HepG2 (cell line): ENCODE data around the gene IL27RA. TPM values are rescaled to one million over a fixed set of nuclear protein-coding genes. Genes with fewer than 3 reads are reported as not detected.

Source experiments
- AKAP8 ChIP-seq: sonication (generic); formaldehyde crosslinking; IDR thresholded peaks from 2 replicates; pipeline ENCODE4 v1.5.1; 2020; ENCODE audit warnings: mild to moderate bottlenecking, missing genetic modification reagents
- ARHGAP35 ChIP-seq: sonication (generic); formaldehyde crosslinking; IDR thresholded peaks from 2 replicates; pipeline ENCODE4 v1.9.0; 2022; ENCODE audit warnings: mild to moderate bottlenecking, inconsistent platforms, moderate library complexity, missing genetic modification reagents, borderline replicate concordance
- ATF5 ChIP-seq: sonication (generic); formaldehyde crosslinking; IDR thresholded peaks from 2 replicates; pipeline ENCODE4 v1.4.0; 2020; ENCODE audit warnings: mild to moderate bottlenecking, low read depth, missing genetic modification reagents
- ATRX ChIP-seq: sonication (generic); formaldehyde crosslinking; IDR thresholded peaks from 2 replicates; pipeline ENCODE4 v1.4.0; 2020; ENCODE audit warnings: missing genetic modification reagents, borderline replicate concordance
- CEBPZ ChIP-seq: IDR thresholded peaks from 2 replicates; pipeline ENCODE4 v1.6.1; 2012; ENCODE audit warnings: low read length, improper control_type of control experiment
- CHCHD3 ChIP-seq: sonication (generic); formaldehyde crosslinking; IDR thresholded peaks from 2 replicates; pipeline ENCODE4 v1.8.0; 2022; ENCODE audit warnings: mild to moderate bottlenecking, missing genetic modification reagents, moderate library complexity
- ETV6 ChIP-seq: sonication (generic); formaldehyde crosslinking; conservative IDR thresholded peaks from 2 replicates; pipeline ENCODE4 v1.4.0; 2020; ENCODE audit warnings: missing genetic modification reagents
- MAZ ChIP-seq, 2 experiments: sonication (generic) in 1 of 2; formaldehyde crosslinking in 1 of 2; IDR thresholded peaks; 2 replicates each; pipeline versions ENCODE4 v1.5.0 to v1.6.1; 2012 to 2020; ENCODE audit warnings: low read depth in 2 of 2, mild to moderate bottlenecking in 2 of 2, borderline replicate concordance in 1 of 2, improper control_type of control experiment in 1 of 2, low read length in 1 of 2, missing genetic modification reagents in 1 of 2, moderate library complexity in 1 of 2
- MTA3 ChIP-seq: sonication (generic); formaldehyde crosslinking; IDR thresholded peaks from 2 replicates; pipeline ENCODE4 v1.4.0; 2020; ENCODE audit warnings: missing genetic modification reagents
- PITX1 ChIP-seq: sonication (generic); formaldehyde crosslinking; IDR thresholded peaks from 2 replicates; pipeline ENCODE4 v1.5.1; 2020; ENCODE audit warnings: mild to moderate bottlenecking, missing genetic modification reagents
- POLR2AphosphoS5 ChIP-seq: IDR thresholded peaks from 2 replicates; pipeline ENCODE4 v1.6.1; 2012; ENCODE audit warnings: low read depth, low read length
- SIX1 ChIP-seq: sonication (generic); formaldehyde crosslinking; IDR thresholded peaks from 2 replicates; pipeline ENCODE4 v1.4.0; 2020; ENCODE audit warnings: missing genetic modification reagents, borderline replicate concordance
- SSRP1 ChIP-seq: IDR thresholded peaks from 2 replicates; pipeline ENCODE4 v1.6.1; 2016; ENCODE audit warnings: control low read depth
- ZBTB25 ChIP-seq: IDR thresholded peaks from 2 replicates; pipeline ENCODE4 v1.6.1; 2018; ENCODE audit warnings: missing genetic modification reagents
- ZNF264 ChIP-seq: sonication (generic); formaldehyde crosslinking; IDR thresholded peaks from 2 replicates; pipeline ENCODE4 v1.4.0; 2020; ENCODE audit warnings: missing genetic modification reagents
- ZNF670 ChIP-seq: sonication (generic); formaldehyde crosslinking; IDR thresholded peaks from 2 replicates; pipeline ENCODE4 v1.8.0; 2022; ENCODE audit warnings: mild to moderate bottlenecking, missing genetic modification reagents, borderline replicate concordance
- ZNF878 ChIP-seq: sonication (generic); formaldehyde crosslinking; IDR thresholded peaks from 2 replicates; pipeline ENCODE4 v1.8.1; 2023; ENCODE audit warnings: mild to moderate bottlenecking, missing genetic modification reagents, moderate library complexity
- polyA plus RNA-seq, 8 experiments: library from polyadenylated mRNA; depleted of rRNA in 3 of 8; stranded (reverse) in 7 of 8; unstranded in 1 of 8; fragments of >200 nt; fragmentation: Illumina TruSeq in 4 of 8; extraction: Trizol in 4 of 8; gene quantifications; 2 replicates each; pipeline versions ENCODE4 v1.2.1 to v1.2.3, GENCODE V29; 2011 to 2016; ENCODE audit warnings: low read depth in 4 of 8, missing spikeins in 1 of 8, mixed read lengths in 1 of 8; ENCODE audit not compliant: insufficient read depth in 1 of 8
- total RNA-seq, 5 experiments: library from RNA; depleted of rRNA; stranded (reverse); fragments of >200 nt; fragmentation: Illumina TruSeq; extraction: Trizol; gene quantifications; 2 replicates each; pipeline ENCODE4 v1.2.3, GENCODE V29; 2016; ENCODE audit warnings: low read depth in 1 of 5
- TF ChIP-seq, protein P1 (sequence below): IDR thresholded peaks from 2 replicates; pipeline ENCODE4 v1.6.1; 2016; ENCODE audit warnings: missing biosample characterization, missing genetic modification reagents, low read depth
- TF ChIP-seq, protein P2 (sequence below): sonication (generic); formaldehyde crosslinking; IDR thresholded peaks from 2 replicates; pipeline ENCODE4 v1.4.0; 2020; ENCODE audit warnings: mild to moderate bottlenecking, missing genetic modification reagents

The IL27RA gene
- total and polyA plus RNA-seq, 2 of the 13 experiments (the other 11 are each of a cell fraction or from before 2014, with no cell fraction given): 3.5 to 8.1 TPM

GRCh38 chr19:14080887-14081796 lies 49.6 kb downstream of the IL27RA start (continued):
- TF ChIP-seq CEBPZ: no peak
- no peak for TF ChIP-seq ATRX
- peak; percentile 96 for TF ChIP-seq ZBTB25 (CRISPR knock-in tag)
- peak; percentile 79 for TF ChIP-seq POLR2AphosphoS5
- no peak for TF ChIP-seq SSRP1 (CRISPR knock-in tag)
- no peak for TF ChIP-seq ETV6 (CRISPR knock-in tag)
- TF ChIP-seq, protein P1, sequence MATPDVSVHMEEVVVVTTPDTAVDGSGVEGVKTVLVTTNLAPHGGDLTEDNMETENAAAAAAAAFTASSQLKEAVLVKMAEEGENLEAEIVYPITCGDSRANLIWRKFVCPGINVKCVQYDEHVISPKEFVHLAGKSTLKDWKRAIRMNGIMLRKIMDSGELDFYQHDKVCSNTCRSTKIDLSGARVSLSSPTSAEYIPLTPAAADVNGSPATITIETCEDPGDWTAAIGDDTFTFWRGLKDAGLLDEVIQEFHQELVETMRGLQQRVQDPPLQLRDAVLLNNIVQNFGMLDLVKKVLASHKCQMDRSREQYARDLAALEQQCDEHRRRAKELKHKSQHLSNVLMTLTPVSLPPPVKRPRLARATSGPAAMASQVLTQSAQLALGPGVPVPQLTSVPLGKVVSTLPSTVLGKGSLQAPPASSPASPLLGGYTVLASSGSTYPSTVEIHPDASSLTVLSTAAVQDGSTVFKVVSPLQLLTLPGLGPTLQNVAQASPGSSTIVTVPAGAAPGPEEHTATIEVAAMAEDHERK (CRISPR knock-in tag): peak; percentile 64; the same call in 1 of the 2 replicates
- no peak for TF ChIP-seq ATF5 (CRISPR knock-in tag)
- no peak for TF ChIP-seq PITX1
- 0 out of 2 replicates have a peak, but pooled peaks have one; percentile 37 for TF ChIP-seq ZNF878 (CRISPR knock-in tag)
- no peak for TF ChIP-seq MTA3 (CRISPR knock-in tag)
- TF ChIP-seq, protein P2, sequence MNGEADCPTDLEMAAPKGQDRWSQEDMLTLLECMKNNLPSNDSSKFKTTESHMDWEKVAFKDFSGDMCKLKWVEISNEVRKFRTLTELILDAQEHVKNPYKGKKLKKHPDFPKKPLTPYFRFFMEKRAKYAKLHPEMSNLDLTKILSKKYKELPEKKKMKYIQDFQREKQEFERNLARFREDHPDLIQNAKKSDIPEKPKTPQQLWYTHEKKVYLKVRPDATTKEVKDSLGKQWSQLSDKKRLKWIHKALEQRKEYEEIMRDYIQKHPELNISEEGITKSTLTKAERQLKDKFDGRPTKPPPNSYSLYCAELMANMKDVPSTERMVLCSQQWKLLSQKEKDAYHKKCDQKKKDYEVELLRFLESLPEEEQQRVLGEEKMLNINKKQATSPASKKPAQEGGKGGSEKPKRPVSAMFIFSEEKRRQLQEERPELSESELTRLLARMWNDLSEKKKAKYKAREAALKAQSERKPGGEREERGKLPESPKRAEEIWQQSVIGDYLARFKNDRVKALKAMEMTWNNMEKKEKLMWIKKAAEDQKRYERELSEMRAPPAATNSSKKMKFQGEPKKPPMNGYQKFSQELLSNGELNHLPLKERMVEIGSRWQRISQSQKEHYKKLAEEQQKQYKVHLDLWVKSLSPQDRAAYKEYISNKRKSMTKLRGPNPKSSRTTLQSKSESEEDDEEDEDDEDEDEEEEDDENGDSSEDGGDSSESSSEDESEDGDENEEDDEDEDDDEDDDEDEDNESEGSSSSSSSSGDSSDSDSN (CRISPR knock-in tag): no peak; the same call in 1 of the 2 replicates
- TF ChIP-seq ARHGAP35 (CRISPR knock-in tag): no peak
- no peak for TF ChIP-seq ZNF670 (CRISPR knock-in tag)
- peak; percentile 57; the same call in 1 of the 2 replicates for TF ChIP-seq AKAP8 (CRISPR knock-in tag)
- peak; percentile 92 for TF ChIP-seq MAZ (IDR thresholded peaks at IDR 0.05; ENCODE audit: borderline replicate concordance, low read depth, low read length)
- 0 out of 2 replicates have a peak, but pooled peaks have one; percentile 30 for TF ChIP-seq MAZ (CRISPR knock-in tag; IDR thresholded peaks at IDR 0.05; ENCODE audit: low read depth)
- no peak for TF ChIP-seq ZNF264 (CRISPR knock-in tag)
- no peak for TF ChIP-seq CHCHD3 (CRISPR knock-in tag)
- 0 out of 2 replicates have a peak, but pooled peaks have one; percentile 29 for TF ChIP-seq SIX1 (CRISPR knock-in tag)
